Measurements from ENCODE around the gene MTHFD2L.
"Not testable (repeated sequence)": the region's sequence is repeated elsewhere in the genome, so short reads cannot be mapped to it uniquely, and the experiment has no call there.

The MTHFD2L gene

GRCh38 chr4:74335341-74336021, 177.6 kb downstream of the MTHFD2L start:
- no peak for DNase-seq (ENCODE audit: low spot score)

- DNase-seq (ENCODE audit: low spot score) = no peak
Observed at GRCh38 chr4:74338792-74339333, 180.9 kb downstream of the MTHFD2L start.

GRCh38 chr4:74339501-74339900, 181.6 kb downstream of the MTHFD2L start:
- DNase-seq (ENCODE audit: low spot score) = no peak

- DNase-seq (ENCODE audit: low spot score) = not testable (repeated sequence)
Observed at GRCh38 chr4:74340421-74340820, 182.5 kb downstream of the MTHFD2L start.

- DNase-seq (ENCODE audit: low spot score) = no peak
Observed at GRCh38 chr4:74344031-74344430, 186.1 kb downstream of the MTHFD2L start.

Data from HuH-7 (cell line).